T-helper 1 cell (primary cell): ENCODE results near the gene NUFIP1.
"Not testable (repeated sequence)": the region's sequence is repeated elsewhere in the genome, so short reads cannot be mapped to it uniquely, and the experiment has no call there.

Source experiments
- DNase-seq, 5 donors: peaks; one replicate each; pipeline ENCODE4 v3.0.0-alpha.2; 2012 to 2020

The NUFIP1 gene

GRCh38 chr13:44919104-44919804 lies 70.0 kb downstream of the NUFIP1 start:
- DNase-seq, result no peak

GRCh38 chr13:44918326-44919103 lies 70.8 kb downstream of the NUFIP1 start:
- peak; percentile 65 to 90 (median 74) for DNase-seq

DNA sequence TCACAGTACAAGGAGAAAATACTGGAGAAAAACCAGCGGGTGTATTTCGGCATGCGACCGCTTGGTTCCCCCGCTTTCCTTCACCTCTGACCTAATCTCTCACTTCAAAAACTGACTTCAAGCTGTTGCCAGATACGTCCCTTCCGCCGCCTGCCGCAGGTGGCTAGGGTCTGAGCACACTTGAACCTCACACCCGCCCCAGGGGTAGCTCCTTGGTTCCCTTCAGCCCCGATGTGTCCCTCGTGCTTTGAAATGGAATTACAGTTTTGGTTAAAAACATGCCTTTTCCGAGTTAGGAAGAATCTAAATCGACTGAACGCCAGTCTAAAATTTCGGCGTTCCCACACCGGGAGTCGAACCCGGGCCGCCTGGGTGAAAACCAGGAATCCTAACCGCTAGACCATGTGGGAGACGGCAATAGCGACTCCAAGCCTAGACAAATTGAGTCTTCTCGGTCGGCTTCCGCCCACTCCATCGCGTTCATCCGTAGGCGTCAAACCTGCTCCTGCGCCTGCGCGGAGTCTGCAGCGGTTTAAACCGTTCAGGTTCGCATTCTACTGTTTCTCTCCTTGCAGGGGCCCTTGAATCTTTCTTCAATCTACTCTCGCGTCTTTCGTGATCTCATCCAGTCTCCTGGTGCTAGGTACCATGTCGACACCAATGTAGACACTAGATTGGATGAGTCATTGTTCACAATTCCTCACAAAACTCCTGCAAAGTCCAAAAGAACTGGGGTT lies 71.5 kb downstream of the NUFIP1 start:
- peak; percentile 92 to 98 (median 94) for DNase-seq

DNA sequence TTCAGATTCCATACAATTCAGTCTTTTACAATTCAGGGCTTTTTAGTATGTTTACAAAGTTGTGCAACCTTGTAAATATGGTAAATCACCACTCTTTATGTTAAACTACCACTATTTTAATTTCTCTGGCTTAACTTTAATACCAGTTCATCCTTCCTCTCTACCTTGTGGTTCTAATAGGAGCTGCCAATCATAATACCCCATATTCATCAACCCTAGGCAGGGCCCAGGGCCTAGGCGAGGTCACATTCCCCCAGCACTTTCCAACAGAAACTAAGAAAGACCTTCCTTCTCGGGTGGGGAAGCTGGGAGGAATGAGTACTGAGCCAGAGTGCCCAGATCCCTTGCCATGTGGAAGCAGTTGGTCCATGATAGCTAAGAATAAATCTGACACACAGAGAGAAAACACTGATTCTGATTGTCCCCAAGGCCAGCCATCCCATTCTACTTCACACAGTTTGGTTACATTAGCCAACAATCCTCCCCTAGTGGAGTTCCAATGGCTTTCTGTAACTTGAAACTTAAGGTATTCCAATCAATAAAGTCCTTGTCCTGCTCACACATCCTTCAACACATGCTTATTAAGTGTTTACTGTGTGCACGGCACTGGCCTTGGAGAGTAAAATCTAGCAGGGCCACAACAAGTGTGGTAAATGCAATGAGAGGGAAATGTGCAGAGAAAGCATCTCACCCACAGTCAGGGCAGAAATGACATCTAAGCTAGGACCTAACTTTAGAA lies 76.8 kb downstream of the NUFIP1 start:
- DNase-seq, result no peak

DNA sequence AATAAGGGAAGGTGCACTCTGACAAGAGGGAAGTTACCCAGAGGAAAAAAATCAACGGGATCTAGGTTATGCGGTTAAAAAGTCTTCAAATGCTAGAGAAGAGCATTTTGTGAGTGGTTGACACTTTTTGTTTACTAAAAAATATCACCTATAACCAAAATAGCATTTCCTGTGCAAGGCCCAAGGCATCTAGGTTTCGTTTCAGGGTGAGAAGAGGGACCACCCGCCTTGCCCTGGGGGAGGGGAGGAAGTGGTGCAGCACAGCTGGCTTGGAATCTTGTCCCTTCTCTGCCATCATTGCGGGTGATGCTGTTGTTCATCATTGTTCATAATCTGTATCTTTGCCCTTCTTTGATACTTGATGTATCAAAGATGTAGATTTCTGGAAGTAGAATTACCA lies 80.6 kb downstream of the NUFIP1 start:
- no peak for DNase-seq

GRCh38 chr13:44908266-44908665 lies 81.0 kb downstream of the NUFIP1 start:
- no peak for DNase-seq

GRCh38 chr13:44906713-44907112 lies 82.6 kb downstream of the NUFIP1 start:
- no peak for DNase-seq

DNA sequence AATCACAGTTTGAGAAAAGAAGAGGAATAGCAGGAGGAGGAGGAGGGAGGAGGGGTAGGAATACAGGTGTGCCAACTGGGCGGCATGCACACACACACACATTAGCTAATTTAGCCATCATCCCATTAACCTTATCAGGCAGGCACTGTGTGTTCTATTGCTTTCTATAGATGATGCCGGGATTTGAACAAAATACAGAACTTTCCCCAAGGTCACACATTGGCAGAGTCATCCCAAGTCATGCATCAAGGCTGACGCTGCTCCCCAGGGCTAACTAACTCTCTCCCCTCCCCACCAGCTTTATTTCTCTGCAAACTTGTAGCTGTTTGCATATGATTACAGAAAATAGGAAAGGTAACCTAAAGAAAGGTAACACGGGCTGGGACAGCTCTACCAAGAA lies 83.0 kb downstream of the NUFIP1 start:
- DNase-seq, result no peak

DNA sequence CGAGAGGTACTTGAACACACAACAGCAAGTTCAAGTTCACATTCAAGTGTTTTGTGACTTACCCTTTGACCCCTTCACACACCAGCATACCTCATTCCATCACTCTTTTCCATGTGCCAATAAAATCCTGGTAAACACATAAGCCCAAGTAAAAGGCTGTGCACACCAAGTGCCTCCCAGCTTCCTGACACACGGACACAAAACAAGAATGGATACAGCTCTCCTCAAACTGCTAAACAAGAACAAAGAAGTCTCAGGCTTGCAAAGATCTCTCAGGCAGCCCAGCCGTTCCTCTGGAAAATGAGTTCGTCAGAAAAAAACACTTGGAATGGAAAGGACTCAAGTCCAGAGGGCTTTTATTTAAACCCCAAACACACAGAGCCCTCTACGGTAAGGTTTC lies 83.7 kb downstream of the NUFIP1 start:
- DNase-seq, result no peak

DNA sequence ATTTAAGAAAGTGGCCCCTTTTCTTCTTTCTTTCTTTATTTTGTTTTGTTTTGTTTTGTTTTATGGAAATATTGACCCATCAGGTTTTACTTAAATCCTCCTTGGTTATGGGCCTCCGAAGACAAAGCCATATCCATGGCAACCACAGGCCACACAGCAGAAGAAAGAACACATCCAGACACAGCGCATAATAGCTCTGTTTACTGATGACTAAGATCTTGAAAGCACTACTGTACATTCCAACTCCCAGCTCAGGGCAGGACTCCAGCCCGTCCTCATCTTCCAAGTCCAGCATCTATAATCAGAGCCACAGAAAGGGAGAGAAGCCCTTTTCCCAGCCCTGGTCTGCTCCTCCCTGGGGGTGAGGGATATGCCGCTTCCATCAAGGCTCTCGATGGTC lies 84.3 kb downstream of the NUFIP1 start:
- DNase-seq, result no peak

DNA sequence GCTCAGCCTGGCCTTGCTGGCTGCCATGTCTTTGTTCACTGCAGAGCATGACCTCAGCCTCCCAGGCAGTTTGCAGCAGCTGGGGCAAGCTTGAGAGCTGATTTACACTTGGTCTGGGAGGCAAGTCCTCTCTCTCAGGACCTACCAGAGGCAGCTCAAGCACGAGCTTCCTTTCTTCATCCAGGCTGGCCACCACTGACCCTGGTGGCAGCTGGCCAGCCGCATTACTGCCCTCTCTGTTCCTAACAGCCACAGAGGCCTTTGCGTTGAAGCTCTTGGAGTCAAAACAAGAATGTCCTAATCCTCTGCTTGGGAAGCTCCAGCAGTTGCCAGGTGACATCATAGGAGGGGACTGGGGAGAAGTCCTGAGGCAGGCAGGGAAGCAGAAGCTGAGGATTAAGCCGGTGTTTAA lies 85.7 kb downstream of the NUFIP1 start:
- DNase-seq, result no peak

GRCh38 chr13:44902738-44903137 lies 86.5 kb downstream of the NUFIP1 start:
- no peak for DNase-seq

GRCh38 chr13:44899967-44900366 lies 89.3 kb downstream of the NUFIP1 start:
- DNase-seq, result no peak

GRCh38 chr13:44898308-44898707 lies 91.0 kb downstream of the NUFIP1 start:
- not testable (repeated sequence) for DNase-seq

- DNase-seq, result no peak
These were observed 93.3 kb downstream of the NUFIP1 start for GRCh38 chr13:44895953-44896335.

DNA sequence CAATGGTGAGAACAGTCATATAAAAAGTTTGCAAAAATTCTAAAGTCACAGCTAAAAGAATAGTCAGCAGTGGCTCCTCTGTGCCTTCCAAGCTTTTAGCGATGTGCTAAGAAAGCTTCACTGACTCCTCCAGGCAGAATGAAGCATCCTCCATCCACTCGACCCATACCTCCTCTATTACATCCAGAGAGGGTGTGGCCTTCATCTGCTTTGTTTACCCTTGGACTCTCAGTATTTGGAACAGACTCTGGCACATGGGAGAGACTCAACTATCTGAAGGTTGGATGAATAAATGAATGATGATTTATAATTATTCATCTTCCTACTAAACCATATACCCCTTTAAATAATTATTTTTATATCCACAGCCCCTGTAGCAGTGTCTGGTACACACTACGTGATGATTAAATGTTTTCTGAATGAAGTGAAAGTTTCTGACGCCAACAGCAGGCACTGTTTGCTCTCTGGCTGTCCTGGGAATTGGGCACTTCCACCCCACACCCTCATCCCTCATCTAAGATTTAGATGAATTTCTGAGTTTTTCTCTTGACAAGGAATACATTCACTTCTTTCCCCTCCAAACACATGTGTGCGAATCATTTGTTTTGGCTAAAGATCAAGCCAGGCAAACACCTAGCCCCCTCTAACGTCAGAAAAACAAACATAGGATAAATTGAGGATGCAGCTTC lies 93.9 kb downstream of the NUFIP1 start:
- no peak for DNase-seq

GRCh38 chr13:44894001-44894770 lies 95.1 kb downstream of the NUFIP1 start:
- DNase-seq, result no peak
